HL-60/S4 treated with retinoic acid at 250 ng/mL for 4 days and 3 days (cell line): ENCODE results near the gene BTBD9.

Source experiments
- in situ Hi-C: fragments of 300-500 bp; cut with MboI; formaldehyde crosslinking; loops from 2 replicates; pipeline ENCODE4 v1.7.0; 2022; ENCODE audit warnings: low sequenced_read_pairs

Gene BTBD9

GRCh38 chr6:38512211-38512610 lies 127.5 kb downstream of the BTBD9 start:
- in situ Hi-C loops = no loop called here

- in situ Hi-C loops = no loop called here
These were observed 129.5 kb downstream of the BTBD9 start for GRCh38 chr6:38510205-38510604.

- in situ Hi-C loops = no loop called here
These were observed 130.0 kb downstream of the BTBD9 start for GRCh38 chr6:38509713-38510112.

- in situ Hi-C loops = no loop called here
These were observed 130.8 kb downstream of the BTBD9 start for GRCh38 chr6:38508894-38509293.

GRCh38 chr6:38508286-38508685 lies 131.4 kb downstream of the BTBD9 start:
- in situ Hi-C loops = no loop called here

- in situ Hi-C loops = no loop called here
These were observed 132.6 kb downstream of the BTBD9 start for GRCh38 chr6:38507173-38507572.

GRCh38 chr6:38505826-38506225 lies 133.9 kb downstream of the BTBD9 start:
- in situ Hi-C loops = no loop called here

- in situ Hi-C loops = no loop called here
These were observed 134.7 kb downstream of the BTBD9 start for GRCh38 chr6:38504996-38505395.

- in situ Hi-C loops = no loop called here
These were observed 135.6 kb downstream of the BTBD9 start for GRCh38 chr6:38503960-38504682.

- in situ Hi-C loops = no loop called here
These were observed 136.5 kb downstream of the BTBD9 start for GRCh38 chr6:38503032-38503773.

GRCh38 chr6:38502423-38502822 lies 137.3 kb downstream of the BTBD9 start:
- in situ Hi-C loops = no loop called here

- in situ Hi-C loops = no loop called here
These were observed 137.8 kb downstream of the BTBD9 start for GRCh38 chr6:38501931-38502330.

- in situ Hi-C loops = loop anchor here (25.0 kb wide), 1 partner anchor 462 kb away; no protein-coding TSS in a partner anchor
These were observed 140.1 kb downstream of the BTBD9 start for GRCh38 chr6:38499529-38500096.

GRCh38 chr6:38498805-38499445 lies 140.8 kb downstream of the BTBD9 start:
- in situ Hi-C loops = loop anchor here (25.0 kb wide), 1 partner anchor 462 kb away; no protein-coding TSS in a partner anchor

GRCh38 chr6:38498085-38498484 lies 141.6 kb downstream of the BTBD9 start:
- in situ Hi-C loops = loop anchor here (25.0 kb wide), 1 partner anchor 461 kb away; no protein-coding TSS in a partner anchor

GRCh38 chr6:38497546-38497945 lies 142.2 kb downstream of the BTBD9 start:
- in situ Hi-C loops = loop anchor here (25.0 kb wide), 1 partner anchor 460 kb away; no protein-coding TSS in a partner anchor

GRCh38 chr6:38495922-38496635 lies 143.7 kb downstream of the BTBD9 start:
- in situ Hi-C loops = loop anchor here (25.0 kb wide), 1 partner anchor 459 kb away; no protein-coding TSS in a partner anchor

GRCh38 chr6:38495518-38495917 lies 144.2 kb downstream of the BTBD9 start:
- in situ Hi-C loops = loop anchor here (25.0 kb wide), 1 partner anchor 458 kb away; no protein-coding TSS in a partner anchor

- in situ Hi-C loops = loop anchor here (25.0 kb wide), 1 partner anchor 457 kb away; no protein-coding TSS in a partner anchor
These were observed 145.7 kb downstream of the BTBD9 start for GRCh38 chr6:38493931-38494547.

- in situ Hi-C loops = loop anchor here (25.0 kb wide), 1 partner anchor 455 kb away; no protein-coding TSS in a partner anchor
These were observed 147.7 kb downstream of the BTBD9 start for GRCh38 chr6:38492031-38492430.
